MCF 10A (cell line): ENCODE measurements around the gene UBA1. TPM values are rescaled to one million over a fixed set of nuclear protein-coding genes. Genes with fewer than 3 reads are reported as not detected.

Source experiments
- total RNA-seq: library from RNA; stranded (reverse); gene quantifications from 2 replicates; pipeline ENCODE4 v1.2.3, GENCODE V29; 2022

UBA1 gene
- total RNA-seq, 1 experiment from 2014 or later: 248 TPM

Other genes with a start within 250 kb of the UBA1 start
- gene RGN, start 115.4 kb upstream of the UBA1 start, total RNA-seq: not detected in 2 replicates
- gene NDUFB11, start 49.1 kb upstream of the UBA1 start, total RNA-seq: 91.8 and 98.5 TPM in 2 replicates
- 63.3 and 69.5 TPM in 2 replicates for gene RBM10, start 48.6 kb upstream of the UBA1 start, total RNA-seq
- 138 and 189 TPM in 2 replicates for gene CDK16, start 24.9 kb downstream of the UBA1 start, total RNA-seq
- 19.9 and 20.3 TPM in 2 replicates for gene USP11, start 39.2 kb downstream of the UBA1 start, total RNA-seq
- gene ZNF157, start 176.7 kb downstream of the UBA1 start, total RNA-seq: not detected in 2 replicates